ENCODE measurements around the gene LIN37. TPM values are rescaled to one million over a fixed set of nuclear protein-coding genes. Genes with fewer than 3 reads are reported as not detected.

Gene LIN37
- total RNA-seq, 1 experiment from 2014 or later, result 6.4 TPM

- POLR2A ChIA-PET, result interaction anchor here (0.7 to 1.5 kb wide), 3 partner anchors 24 to 685 kb away, joined by 3 to 5 read pairs (median 4); no protein-coding TSS in a partner anchor
- Mint-ChIP-seq H3K9me3 (no peaks in the 10 kb centered on the region), H3K27ac (peak overlapping the region; percentile 99), H3K27me3 (ENCODE audit: low read depth) (no peaks in the 10 kb centered on the region), H3K36me3 (peaks cover 7% of the 10 kb centered on the region; the same call in 1 of the 2 replicates), H3K4me3 (peak overlapping the region; percentile 98), H3K4me1 (peaks cover 24% of the 10 kb centered on the region)
- no peak for TF ChIP-seq ARID4B (CRISPR knock-in tag; IDR thresholded peaks at IDR 0.05; ENCODE audit: borderline replicate concordance)
- no peak for TF ChIP-seq ZNF121 (CRISPR knock-in tag; IDR thresholded peaks at IDR 0.05)
- no peak for TF ChIP-seq CDX4 (CRISPR knock-in tag; IDR thresholded peaks at IDR 0.05; ENCODE audit: borderline replicate concordance)
- TF ChIP-seq EMX1 (CRISPR knock-in tag; IDR thresholded peaks at IDR 0.05), result no peak
- TF ChIP-seq ATF2 (CRISPR knock-in tag; IDR thresholded peaks at IDR 0.05; ENCODE audit: borderline replicate concordance, low read depth), result no peak
- TF ChIP-seq ZMAT4 (CRISPR knock-in tag; IDR thresholded peaks at IDR 0.05), result no peak
- TF ChIP-seq ZSCAN18 (CRISPR knock-in tag; IDR thresholded peaks at IDR 0.05), result no peak
- no peak for TF ChIP-seq ELF4 (CRISPR knock-in tag; IDR thresholded peaks at IDR 0.05; ENCODE audit: low read depth)
- TF ChIP-seq SMAD4 (CRISPR knock-in tag; IDR thresholded peaks at IDR 0.05), result no peak
- TF ChIP-seq ZNF219 (CRISPR knock-in tag; IDR thresholded peaks at IDR 0.05; ENCODE audit: borderline replicate concordance), result no peak
- no peak for TF ChIP-seq ZNF671 (CRISPR knock-in tag; IDR thresholded peaks at IDR 0.05)
- TF ChIP-seq, protein P1, sequence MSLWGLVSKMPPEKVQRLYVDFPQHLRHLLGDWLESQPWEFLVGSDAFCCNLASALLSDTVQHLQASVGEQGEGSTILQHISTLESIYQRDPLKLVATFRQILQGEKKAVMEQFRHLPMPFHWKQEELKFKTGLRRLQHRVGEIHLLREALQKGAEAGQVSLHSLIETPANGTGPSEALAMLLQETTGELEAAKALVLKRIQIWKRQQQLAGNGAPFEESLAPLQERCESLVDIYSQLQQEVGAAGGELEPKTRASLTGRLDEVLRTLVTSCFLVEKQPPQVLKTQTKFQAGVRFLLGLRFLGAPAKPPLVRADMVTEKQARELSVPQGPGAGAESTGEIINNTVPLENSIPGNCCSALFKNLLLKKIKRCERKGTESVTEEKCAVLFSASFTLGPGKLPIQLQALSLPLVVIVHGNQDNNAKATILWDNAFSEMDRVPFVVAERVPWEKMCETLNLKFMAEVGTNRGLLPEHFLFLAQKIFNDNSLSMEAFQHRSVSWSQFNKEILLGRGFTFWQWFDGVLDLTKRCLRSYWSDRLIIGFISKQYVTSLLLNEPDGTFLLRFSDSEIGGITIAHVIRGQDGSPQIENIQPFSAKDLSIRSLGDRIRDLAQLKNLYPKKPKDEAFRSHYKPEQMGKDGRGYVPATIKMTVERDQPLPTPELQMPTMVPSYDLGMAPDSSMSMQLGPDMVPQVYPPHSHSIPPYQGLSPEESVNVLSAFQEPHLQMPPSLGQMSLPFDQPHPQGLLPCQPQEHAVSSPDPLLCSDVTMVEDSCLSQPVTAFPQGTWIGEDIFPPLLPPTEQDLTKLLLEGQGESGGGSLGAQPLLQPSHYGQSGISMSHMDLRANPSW (CRISPR knock-in tag; conservative IDR thresholded peaks at IDR 0.05; ENCODE audit: low read depth), result no peak
- TF ChIP-seq TEAD1 (CRISPR knock-in tag; IDR thresholded peaks at IDR 0.05), result no peak
- no peak for TF ChIP-seq TCF7 (CRISPR knock-in tag; IDR thresholded peaks at IDR 0.05; ENCODE audit: low read depth)
- no peak for TF ChIP-seq TP53 (CRISPR knock-in tag; IDR thresholded peaks at IDR 0.05)
- no peak for TF ChIP-seq IRF2 (CRISPR knock-in tag; IDR thresholded peaks at IDR 0.05; ENCODE audit: borderline replicate concordance, low read depth)
- TF ChIP-seq NR2C2 (CRISPR knock-in tag; IDR thresholded peaks at IDR 0.05), result no peak
- TF ChIP-seq, protein P2, sequence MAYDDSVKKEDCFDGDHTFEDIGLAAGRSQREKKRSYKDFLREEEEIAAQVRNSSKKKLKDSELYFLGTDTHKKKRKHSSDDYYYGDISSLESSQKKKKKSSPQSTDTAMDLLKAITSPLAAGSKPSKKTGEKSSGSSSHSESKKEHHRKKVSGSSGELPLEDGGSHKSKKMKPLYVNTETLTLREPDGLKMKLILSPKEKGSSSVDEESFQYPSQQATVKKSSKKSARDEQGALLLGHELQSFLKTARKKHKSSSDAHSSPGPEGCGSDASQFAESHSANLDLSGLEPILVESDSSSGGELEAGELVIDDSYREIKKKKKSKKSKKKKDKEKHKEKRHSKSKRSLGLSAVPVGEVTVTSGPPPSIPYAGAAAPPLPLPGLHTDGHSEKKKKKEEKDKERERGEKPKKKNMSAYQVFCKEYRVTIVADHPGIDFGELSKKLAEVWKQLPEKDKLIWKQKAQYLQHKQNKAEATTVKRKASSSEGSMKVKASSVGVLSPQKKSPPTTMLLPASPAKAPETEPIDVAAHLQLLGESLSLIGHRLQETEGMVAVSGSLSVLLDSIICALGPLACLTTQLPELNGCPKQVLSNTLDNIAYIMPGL (CRISPR knock-in tag; IDR thresholded peaks at IDR 0.05), result no peak
- TF ChIP-seq ZNF232 (CRISPR knock-in tag; IDR thresholded peaks at IDR 0.05), result no peak
- DNase-seq (ENCODE audit: low spot score) (no peak), ATAC-seq (no peak)
- CTCF ChIA-PET, result interaction anchor here (0.6 to 2.0 kb wide), 12 partner anchors 13 to 265 kb away, joined by 3 to 41 read pairs (median 5); partner anchors contain the start of genes HSPB6, PROSER3 and SYNE4
These were observed 4.5 kb upstream of the LIN37 start for GRCh38 chr19:35743640-35744429.
